Osteocyte (in vitro differentiated cells): ENCODE results near the gene MYD88. TPM values are rescaled to one million over a fixed set of nuclear protein-coding genes. Genes with fewer than 3 reads are reported as not detected.

Source experiments
- DNase-seq: peaks from one replicate; pipeline ENCODE4 v3.0.0; 2021; ENCODE audit warnings: mixed read lengths; ENCODE audit not compliant: unreplicated experiment; ENCODE audit errors: extremely low spot score
- H3K27ac Mint-ChIP-seq: one replicate; pipeline ENCODE4 v1.8.0; 2021; ENCODE audit warnings: mild to moderate bottlenecking, mixed read lengths; ENCODE audit not compliant: unreplicated experiment
- H3K27me3 Mint-ChIP-seq: one replicate; pipeline ENCODE4 v1.8.0; 2021; ENCODE audit warnings: mixed read lengths; ENCODE audit not compliant: unreplicated experiment
- H3K36me3 Mint-ChIP-seq: one replicate; pipeline ENCODE4 v1.8.0; 2021; ENCODE audit warnings: mixed read lengths; ENCODE audit not compliant: unreplicated experiment
- H3K4me1 Mint-ChIP-seq: one replicate; pipeline ENCODE4 v1.8.0; 2021; ENCODE audit warnings: mixed read lengths; ENCODE audit not compliant: unreplicated experiment
- H3K4me3 Mint-ChIP-seq: one replicate; pipeline ENCODE4 v1.8.0; 2021; ENCODE audit warnings: mild to moderate bottlenecking, moderate library complexity, mixed read lengths; ENCODE audit not compliant: unreplicated experiment
- H3K9me3 Mint-ChIP-seq: one replicate; pipeline ENCODE4 v1.8.0; 2021; ENCODE audit warnings: mixed read lengths; ENCODE audit not compliant: unreplicated experiment
- total RNA-seq: library from RNA; stranded (reverse); gene quantifications from 2 replicates; pipeline ENCODE4 v1.2.1, GENCODE V29; 2021
- TF ChIP-seq, protein P1 (sequence below): fragments of 200-600 bp; sonication (generic); IDR thresholded peaks from 2 replicates; pipeline ENCODE4 v1.5.0; 2021; ENCODE audit warnings: antibody characterized with exemption, mild to moderate bottlenecking, moderate library complexity

Gene MYD88
- total RNA-seq, 1 donor from 2014 or later = 13.3 TPM

DNA sequence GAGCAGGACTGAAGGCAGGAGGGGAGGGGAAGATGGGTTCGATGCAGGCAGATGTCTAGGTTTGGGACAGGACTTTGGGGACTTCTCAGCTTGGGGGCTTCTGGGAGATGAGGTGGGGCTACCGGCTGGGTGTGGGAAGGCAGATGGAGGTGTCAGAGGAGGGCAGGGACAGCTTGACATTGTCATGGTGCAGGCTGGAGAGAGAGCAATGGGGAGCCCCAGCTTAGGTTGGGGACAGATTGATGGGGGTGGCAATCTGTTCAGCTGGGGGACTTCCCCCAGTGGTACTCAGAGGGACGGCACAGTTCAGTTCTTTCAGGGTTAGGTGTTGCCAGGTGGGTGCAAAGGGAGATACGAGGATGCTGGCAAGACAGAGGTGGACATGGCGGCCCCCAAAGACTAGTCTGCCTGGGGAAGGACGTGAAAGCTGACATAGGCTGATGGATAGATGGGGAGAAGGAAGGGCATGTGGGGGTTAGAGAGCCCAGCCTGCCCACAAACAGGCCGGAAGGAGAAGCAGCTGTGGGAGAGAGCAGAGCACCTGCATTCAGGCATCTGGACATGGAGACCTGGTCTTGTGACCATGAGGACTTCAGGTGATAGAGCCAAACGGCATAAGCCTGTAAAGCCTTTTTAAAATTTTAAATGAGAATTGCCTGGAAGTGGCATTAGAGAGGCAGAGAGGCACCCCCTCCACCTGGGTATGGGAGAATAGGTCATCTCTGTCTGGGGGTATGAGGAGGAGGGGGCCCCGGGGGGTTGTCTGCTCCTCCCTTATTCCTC is 22.6 kb upstream of the MYD88 start:
- Mint-ChIP-seq H3K9me3 (no peaks in the 10 kb centered on the region), H3K36me3 (peaks cover 3% of the 10 kb centered on the region), H3K27me3 (no peaks in the 10 kb centered on the region), H3K4me3 (no peak overlapping the region), H3K4me1 (no peaks in the 10 kb centered on the region), H3K27ac (no peak overlapping the region)
- TF ChIP-seq, protein P1, sequence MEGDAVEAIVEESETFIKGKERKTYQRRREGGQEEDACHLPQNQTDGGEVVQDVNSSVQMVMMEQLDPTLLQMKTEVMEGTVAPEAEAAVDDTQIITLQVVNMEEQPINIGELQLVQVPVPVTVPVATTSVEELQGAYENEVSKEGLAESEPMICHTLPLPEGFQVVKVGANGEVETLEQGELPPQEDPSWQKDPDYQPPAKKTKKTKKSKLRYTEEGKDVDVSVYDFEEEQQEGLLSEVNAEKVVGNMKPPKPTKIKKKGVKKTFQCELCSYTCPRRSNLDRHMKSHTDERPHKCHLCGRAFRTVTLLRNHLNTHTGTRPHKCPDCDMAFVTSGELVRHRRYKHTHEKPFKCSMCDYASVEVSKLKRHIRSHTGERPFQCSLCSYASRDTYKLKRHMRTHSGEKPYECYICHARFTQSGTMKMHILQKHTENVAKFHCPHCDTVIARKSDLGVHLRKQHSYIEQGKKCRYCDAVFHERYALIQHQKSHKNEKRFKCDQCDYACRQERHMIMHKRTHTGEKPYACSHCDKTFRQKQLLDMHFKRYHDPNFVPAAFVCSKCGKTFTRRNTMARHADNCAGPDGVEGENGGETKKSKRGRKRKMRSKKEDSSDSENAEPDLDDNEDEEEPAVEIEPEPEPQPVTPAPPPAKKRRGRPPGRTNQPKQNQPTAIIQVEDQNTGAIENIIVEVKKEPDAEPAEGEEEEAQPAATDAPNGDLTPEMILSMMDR = no peak
- DNase-seq = no peak

GRCh38 chr3:38116471-38117162 is 21.8 kb upstream of the MYD88 start:
- no peaks in the 10 kb centered on the region for H3K9me3 Mint-ChIP-seq
- no peak overlapping the region for H3K27ac Mint-ChIP-seq
- DNase-seq = no peak
- H3K27me3 Mint-ChIP-seq = no peaks in the 10 kb centered on the region
- H3K36me3 Mint-ChIP-seq = peaks cover 3% of the 10 kb centered on the region
- no peak overlapping the region for H3K4me3 Mint-ChIP-seq
- H3K4me1 Mint-ChIP-seq = no peaks in the 10 kb centered on the region
- TF ChIP-seq, protein P1 = no peak

DNA sequence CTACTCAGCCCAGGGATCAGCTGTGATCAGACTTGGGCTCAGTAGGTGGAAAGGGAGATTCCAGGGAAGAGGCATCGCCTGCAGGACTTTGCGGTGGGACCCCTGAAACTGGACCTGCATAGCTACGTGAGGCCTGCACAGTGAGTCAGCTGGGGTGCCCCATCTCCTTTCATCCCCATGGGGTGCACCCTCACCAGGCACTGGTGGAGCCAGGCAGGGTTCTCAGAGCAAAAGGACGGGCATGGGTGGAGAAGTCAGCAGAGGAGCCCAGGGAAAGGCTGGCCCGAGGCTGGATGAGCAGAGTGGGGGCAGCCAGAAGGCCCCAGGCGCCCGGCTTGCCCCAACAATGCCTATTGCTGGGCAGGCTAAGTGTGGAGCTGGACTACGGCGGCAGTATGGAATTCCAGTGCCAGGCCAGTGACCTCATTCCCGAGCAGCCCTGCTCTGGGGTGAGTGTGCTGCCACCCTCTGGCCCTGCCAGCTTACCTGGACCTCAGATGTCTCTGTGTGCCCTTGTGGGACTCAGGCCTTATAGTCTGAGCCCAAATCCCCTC is 21.2 kb upstream of the MYD88 start:
- no peaks in the 10 kb centered on the region for H3K27me3 Mint-ChIP-seq
- H3K4me3 Mint-ChIP-seq = no peak overlapping the region
- no peak for DNase-seq
- H3K4me1 Mint-ChIP-seq = no peaks in the 10 kb centered on the region
- H3K27ac Mint-ChIP-seq = no peak overlapping the region
- TF ChIP-seq, protein P1 = no peak
- H3K9me3 Mint-ChIP-seq = no peaks in the 10 kb centered on the region
- H3K36me3 Mint-ChIP-seq = peaks cover 6% of the 10 kb centered on the region

DNA sequence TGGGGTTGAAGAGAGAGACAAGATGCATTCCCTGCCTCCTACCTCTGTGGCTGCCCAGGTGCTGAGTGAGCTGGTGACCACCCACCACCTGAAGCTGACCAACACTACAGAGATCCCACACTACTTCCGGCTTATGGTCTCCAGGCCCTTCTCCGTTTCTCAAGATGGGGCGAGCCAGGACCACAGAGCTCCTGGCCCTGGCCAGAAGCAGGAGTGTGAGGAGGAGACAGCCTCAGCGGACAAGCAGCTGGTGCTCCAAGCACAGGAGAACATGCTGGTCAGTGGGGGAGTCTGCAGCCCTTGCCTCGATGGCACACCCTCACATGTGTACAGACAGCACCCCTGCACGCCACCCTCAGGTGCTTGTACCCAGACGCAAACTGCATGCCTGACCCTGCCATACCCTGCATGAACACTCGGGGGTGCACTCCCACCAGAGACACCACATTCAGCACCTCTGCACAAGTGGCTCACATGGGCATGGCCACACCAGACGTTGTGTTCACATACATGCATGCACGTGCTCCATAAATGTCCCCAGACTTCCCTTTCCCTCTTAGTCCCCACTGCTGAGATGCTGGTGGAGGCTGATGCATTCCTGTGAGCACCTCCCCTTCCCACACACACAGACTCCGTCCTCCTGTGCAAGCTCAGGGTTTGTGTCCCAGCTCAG is 20.6 kb upstream of the MYD88 start:
- H3K4me3 Mint-ChIP-seq = no peak overlapping the region
- no peak overlapping the region for H3K27ac Mint-ChIP-seq
- H3K36me3 Mint-ChIP-seq = peaks cover 13% of the 10 kb centered on the region
- no peak for DNase-seq
- H3K4me1 Mint-ChIP-seq = no peaks in the 10 kb centered on the region
- TF ChIP-seq, protein P1 = peak; percentile 70
- no peaks in the 10 kb centered on the region for H3K9me3 Mint-ChIP-seq
- H3K27me3 Mint-ChIP-seq = no peaks in the 10 kb centered on the region
